PC-3 (cell line): ENCODE results near the gene ZNF804A. TPM values are rescaled to one million over a fixed set of nuclear protein-coding genes. Genes with fewer than 3 reads are reported as not detected.
A peak's percentile ranks its signal among the peaks of the same experiment; 100 is the strongest.

ENCODE experiments used
- ATAC-seq: fragments of 200-7000 bp; cut with Tn5 transposase; 2 replicates; pipeline ENCODE4 v1.9.1; 2020; ENCODE audit warnings: mild to moderate bottlenecking, moderate library complexity
- BruUV-seq: library from RNA; stranded (reverse); fragments of 400-500 nt; replicated peaks from 2 replicates; lab custom pipeline; 2021; lab: Mats Ljungman, UMichigan
- CTCF ChIA-PET: fragments of 300-600 bp; sonication (Branson Sonifier 250); formaldehyde crosslinking; loops from one replicate; lab custom pipeline; 2022; ENCODE audit warnings: antibody characterized with exemption; lab: Charles Lee
- POLR2A ChIA-PET: fragments of 300-600 bp; sonication (Branson Sonifier 250); formaldehyde crosslinking; loops from one replicate; lab custom pipeline; 2022; ENCODE audit warnings: antibody characterized with exemption; ENCODE audit not compliant: unreplicated experiment; lab: Charles Lee
- DNase-seq: peaks from one replicate; pipeline ENCODE4 v3.0.0-alpha.2; 2015
- H2AFZ ChIP-seq: fragments of 300-600 bp; sonication (generic); 2 replicates; pipeline ENCODE4 v1.6.0; 2016; ENCODE audit warnings: antibody characterized with exemption, low read length
- H3F3A ChIP-seq: fragments of 300-600 bp; sonication (generic); one replicate; pipeline ENCODE4 v1.6.0; 2017; ENCODE audit warnings: antibody characterized with exemption, low read length, control low read depth, mild to moderate bottlenecking; ENCODE audit not compliant: unreplicated experiment
- H3K27ac ChIP-seq: fragments of 300-600 bp; sonication (generic); 2 replicates; pipeline ENCODE4 v1.5.1; 2016; ENCODE audit warnings: mild to moderate bottlenecking, low read length
- H3K27me3 ChIP-seq: fragments of 300-600 bp; sonication (generic); 2 replicates; pipeline ENCODE4 v1.6.1; 2016; ENCODE audit warnings: low read length, mixed read lengths
- H3K36me3 ChIP-seq: fragments of 300-600 bp; sonication (generic); 2 replicates; pipeline ENCODE4 v1.6.1; 2016; ENCODE audit warnings: low read depth, mixed run types, low read length, mixed read lengths
- H3K4me1 ChIP-seq: fragments of 300-600 bp; sonication (generic); 2 replicates; pipeline ENCODE4 v1.5.1; 2016; ENCODE audit warnings: low read length; ENCODE audit not compliant: insufficient read depth
- H3K4me2 ChIP-seq: fragments of 300-600 bp; sonication (generic); 2 replicates; pipeline ENCODE4 v1.6.0; 2016; ENCODE audit warnings: low read length
- H3K4me3 ChIP-seq: fragments of 300-600 bp; sonication (generic); 2 replicates; pipeline ENCODE4 v1.5.1; 2016; ENCODE audit warnings: mild to moderate bottlenecking, low read length, mixed read lengths
- H3K79me2 ChIP-seq: fragments of 300-600 bp; sonication (generic); 2 replicates; pipeline ENCODE4 v1.6.1; 2017; ENCODE audit warnings: low read length, mixed read lengths
- H3K9ac ChIP-seq: fragments of 300-600 bp; sonication (generic); 2 replicates; pipeline ENCODE4 v1.6.0; 2016; ENCODE audit warnings: mild to moderate bottlenecking, low read length
- H3K9me2 ChIP-seq: fragments of 300-600 bp; sonication (generic); replicated peaks from 2 replicates; pipeline ENCODE4 v1.6.1; 2016; ENCODE audit warnings: mixed run types, low read length, mixed read lengths
- H3K9me3 ChIP-seq: fragments of 300-600 bp; sonication (generic); 2 replicates; pipeline ENCODE4 v1.6.1; 2016; ENCODE audit warnings: low read length, mixed read lengths
- H4K20me1 ChIP-seq: fragments of 300-600 bp; sonication (generic); 2 replicates; pipeline ENCODE4 v1.6.1; 2016; ENCODE audit warnings: low read length, mixed read lengths
- EZH2 ChIP-seq: fragments of 300-600 bp; sonication (generic); IDR thresholded peaks from one replicate; pipeline ENCODE4 v1.6.1; 2017; ENCODE audit warnings: antibody characterized with exemption, mild to moderate bottlenecking, low read length; ENCODE audit not compliant: unreplicated experiment
- EZH2phosphoT487 ChIP-seq: fragments of 300-600 bp; sonication (generic); IDR thresholded peaks from 2 replicates; pipeline ENCODE4 v1.6.1; 2018; ENCODE audit warnings: mild to moderate bottlenecking, antibody characterized with exemption, low read length, borderline replicate concordance
- intact Hi-C: fragments of 100-400 bp; cut with micrococcal nuclease; formaldehyde crosslinking; loops from 2 replicates; pipeline ENCODE4 v1.9.0; 2023
- total RNA-seq: library from RNA; depleted of rRNA; stranded (reverse); fragments of >200 nt; gene quantifications from 2 replicates; pipeline ENCODE4 v1.2.3, GENCODE V29; 2014
- TF ChIP-seq, protein P1 (sequence below): fragments of 300-600 bp; sonication (generic); conservative IDR thresholded peaks from 2 replicates; pipeline ENCODE4 v1.5.1; 2017; ENCODE audit warnings: antibody characterized with exemption, low read depth, mild to moderate bottlenecking, low read length

ZNF804A gene
- total RNA-seq, 1 experiment from 2014 or later, result 1.9 TPM

DNA sequence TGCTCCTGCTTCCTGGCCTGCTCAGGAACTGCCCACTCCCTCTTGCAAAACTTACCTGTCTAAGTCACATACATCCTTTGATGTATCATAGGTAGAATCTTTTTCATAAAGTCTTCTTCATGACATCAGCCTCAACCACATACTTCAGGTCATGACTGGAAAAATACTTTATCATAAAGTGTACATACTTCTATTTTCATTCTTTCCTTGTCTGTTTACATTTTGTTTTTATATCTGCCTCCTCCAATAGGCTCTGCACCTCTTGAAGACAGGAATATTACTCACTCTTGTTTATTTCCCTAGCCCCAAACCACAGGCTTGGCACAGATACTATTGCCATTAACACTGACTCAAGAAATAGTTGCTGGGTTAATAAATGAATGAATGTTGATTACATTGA lies 43.6 kb upstream of the ZNF804A start:
- ChIA-PET POLR2A (no interaction called here), CTCF (no interaction called here)
- peak; percentile 94 for ATAC-seq
- Histone ChIP-seq H3K4me2 (peak overlapping the region; percentile 57), H3K4me3 (no peak overlapping the region), H4K20me1 (no peaks in the 10 kb centered on the region), H3K27me3 (no peaks in the 10 kb centered on the region), H3K4me1 (peaks cover 26% of the 10 kb centered on the region), H3F3A (peaks cover 3% of the 10 kb centered on the region), H3K9me2 (no peaks in the 10 kb centered on the region), H3K27ac (peak overlapping the region; percentile 91), H3K36me3 (no peaks in the 10 kb centered on the region), H2AFZ (no peak overlapping the region), H3K9me3 (no peaks in the 10 kb centered on the region), H3K79me2 (no peaks in the 10 kb centered on the region), H3K9ac (no peak overlapping the region)
- BruUV-seq, result no TSS peak
- DNase-seq, result peak; percentile 93
- TF ChIP-seq EZH2, result no peak
- TF ChIP-seq EZH2phosphoT487, result no peak
- TF ChIP-seq, protein P1, sequence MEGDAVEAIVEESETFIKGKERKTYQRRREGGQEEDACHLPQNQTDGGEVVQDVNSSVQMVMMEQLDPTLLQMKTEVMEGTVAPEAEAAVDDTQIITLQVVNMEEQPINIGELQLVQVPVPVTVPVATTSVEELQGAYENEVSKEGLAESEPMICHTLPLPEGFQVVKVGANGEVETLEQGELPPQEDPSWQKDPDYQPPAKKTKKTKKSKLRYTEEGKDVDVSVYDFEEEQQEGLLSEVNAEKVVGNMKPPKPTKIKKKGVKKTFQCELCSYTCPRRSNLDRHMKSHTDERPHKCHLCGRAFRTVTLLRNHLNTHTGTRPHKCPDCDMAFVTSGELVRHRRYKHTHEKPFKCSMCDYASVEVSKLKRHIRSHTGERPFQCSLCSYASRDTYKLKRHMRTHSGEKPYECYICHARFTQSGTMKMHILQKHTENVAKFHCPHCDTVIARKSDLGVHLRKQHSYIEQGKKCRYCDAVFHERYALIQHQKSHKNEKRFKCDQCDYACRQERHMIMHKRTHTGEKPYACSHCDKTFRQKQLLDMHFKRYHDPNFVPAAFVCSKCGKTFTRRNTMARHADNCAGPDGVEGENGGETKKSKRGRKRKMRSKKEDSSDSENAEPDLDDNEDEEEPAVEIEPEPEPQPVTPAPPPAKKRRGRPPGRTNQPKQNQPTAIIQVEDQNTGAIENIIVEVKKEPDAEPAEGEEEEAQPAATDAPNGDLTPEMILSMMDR, result no peak
- intact Hi-C loops, result loop anchor here (1.0 kb wide), 2 partner anchors 42 to 72 kb away; no protein-coding TSS in a partner anchor

- intact Hi-C loops, result loop anchor here (1.0 kb wide), 2 partner anchors 41 to 73 kb away; no protein-coding TSS in a partner anchor
- Histone ChIP-seq H3K79me2 (no peaks in the 10 kb centered on the region), H3K9me3 (no peaks in the 10 kb centered on the region), H3K27ac (peak overlapping the region; percentile 91), H4K20me1 (no peaks in the 10 kb centered on the region), H3K27me3 (no peaks in the 10 kb centered on the region), H3K9me2 (no peaks in the 10 kb centered on the region), H3K4me1 (peaks cover 26% of the 10 kb centered on the region), H3F3A (peaks cover 3% of the 10 kb centered on the region), H3K4me2 (peak overlapping the region; percentile 57), H3K36me3 (no peaks in the 10 kb centered on the region), H3K9ac (peak overlapping the region; percentile 49; the same call in 1 of the 2 replicates), H2AFZ (no peak overlapping the region), H3K4me3 (no peak overlapping the region)
- BruUV-seq, result no TSS peak
- ChIA-PET CTCF (no interaction called here), POLR2A (interaction anchor here (0.6 kb wide), 1 partner anchor 41 kb away, joined by 8 read pairs; no protein-coding TSS in a partner anchor)
- TF ChIP-seq, protein P1, result no peak
- TF ChIP-seq EZH2phosphoT487, result no peak
- no peak for TF ChIP-seq EZH2
- peak; percentile 87 for DNase-seq
- peak; percentile 55 for ATAC-seq
Observed at GRCh38 chr2:184555352-184555751, 43.0 kb upstream of the ZNF804A start.

GRCh38 chr2:184556639-184557038 lies 41.7 kb upstream of the ZNF804A start:
- Histone ChIP-seq H3K79me2 (no peaks in the 10 kb centered on the region), H3K9me2 (no peaks in the 10 kb centered on the region), H3K9me3 (no peaks in the 10 kb centered on the region), H3K4me3 (no peak overlapping the region), H3K4me1 (peaks cover 26% of the 10 kb centered on the region), H3K27me3 (no peaks in the 10 kb centered on the region), H3F3A (peaks cover 3% of the 10 kb centered on the region), H4K20me1 (no peaks in the 10 kb centered on the region), H3K9ac (no peak overlapping the region), H2AFZ (no peak overlapping the region), H3K27ac (no peak overlapping the region), H3K4me2 (no peak overlapping the region), H3K36me3 (no peaks in the 10 kb centered on the region)
- ChIA-PET POLR2A (no interaction called here), CTCF (no interaction called here)
- intact Hi-C loops, result no loop called here
- ATAC-seq, result no peak
- TF ChIP-seq EZH2phosphoT487, result no peak
- TF ChIP-seq, protein P1, result no peak
- no peak for TF ChIP-seq EZH2
- no TSS peak for BruUV-seq
- no peak for DNase-seq
